ENCODE results near the gene BMF. TPM values are rescaled to one million over a fixed set of nuclear protein-coding genes. Genes with fewer than 3 reads are reported as not detected.

BMF gene
- total RNA-seq, 3 donors from 2014 or later: 8.2 to 24.4 (median 9.3) TPM

DNA sequence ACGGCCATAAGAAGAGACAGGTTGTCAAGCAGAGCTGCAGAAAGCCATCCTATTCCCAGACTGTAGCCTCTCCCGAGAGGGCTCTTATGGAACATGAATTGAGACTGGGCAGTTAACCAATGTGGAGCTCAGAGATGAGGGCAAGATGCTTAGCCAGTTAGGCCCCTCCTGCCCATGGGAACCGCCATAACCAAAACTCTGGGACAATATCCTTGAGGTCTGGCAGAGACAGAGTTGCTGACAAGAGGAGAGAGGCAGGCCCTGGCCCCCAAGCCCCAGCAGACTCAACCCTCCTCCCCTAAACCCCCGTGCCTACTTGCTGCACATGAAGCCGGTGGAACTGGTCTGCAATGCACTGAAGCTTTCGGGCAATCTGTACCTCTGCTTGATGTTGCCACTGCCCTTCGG lies 4.8 kb downstream of the BMF start:
- Histone ChIP-seq H3K27me3 (no peaks in the 10 kb centered on the region), H3K27ac (peak overlapping the region; percentile 91 to 96), H3K4me1 (peaks cover 25 to 56% of the 10 kb centered on the region in 2 donors), H3K36me3 (no peaks in the 10 kb centered on the region), H3K4me3 (peak overlapping the region in 2 of 3 donors; percentile 12 to 43), H3K9me3 (no peaks in the 10 kb centered on the region)
- TF ChIP-seq POLR2A (IDR thresholded peaks at IDR 0.05): no peak
- TF ChIP-seq CTCF (IDR thresholded peaks at IDR 0.05): no peak
- TF ChIP-seq POLR2AphosphoS5 (IDR thresholded peaks at IDR 0.05): no peak
- intact Hi-C loops (cut with DNase I; ENCODE audit: low total_unique reads): loop anchor here (10.0 kb wide), 1 partner anchor 49 kb away; no protein-coding TSS in a partner anchor
- DNase-seq (ENCODE audit: low spot score in 2 of 2): no peak

- Histone ChIP-seq H3K4me3 (peak overlapping the region in 2 of 3 donors; percentile 8 to 43), H3K36me3 (no peaks in the 10 kb centered on the region), H3K9me3 (no peaks in the 10 kb centered on the region), H3K27me3 (no peaks in the 10 kb centered on the region), H3K4me1 (peaks cover 29 to 62% of the 10 kb centered on the region in 2 donors), H3K27ac (peak overlapping the region; percentile 91 to 96)
- peak; percentile 89 to 91 (median 89) for TF ChIP-seq POLR2AphosphoS5 (IDR thresholded peaks at IDR 0.05)
- TF ChIP-seq POLR2A (IDR thresholded peaks at IDR 0.05): no peak
- peak; percentile 95 to 96 for DNase-seq (ENCODE audit: low spot score in 2 of 2)
- intact Hi-C loops (cut with DNase I; ENCODE audit: low total_unique reads): loop anchor here (10.0 kb wide), 1 partner anchor 48 kb away; no protein-coding TSS in a partner anchor
Observed at GRCh38 chr15:40102897-40103858, 5.5 kb downstream of the BMF start.

- no peak for DNase-seq (ENCODE audit: low spot score in 2 of 2)
- peaks cover 34 to 51% of the 10 kb centered on the region in 2 donors for H3K4me1 ChIP-seq
- no peaks in the 10 kb centered on the region for H3K9me3 ChIP-seq
- no peaks in the 10 kb centered on the region for H3K36me3 ChIP-seq
- H3K27me3 ChIP-seq: no peaks in the 10 kb centered on the region
- TF ChIP-seq CTCF (IDR thresholded peaks at IDR 0.05) (no peak), POLR2AphosphoS5 (IDR thresholded peaks at IDR 0.05) (no peak), POLR2A (IDR thresholded peaks at IDR 0.05) (no peak)
- H3K27ac ChIP-seq: peak overlapping the region; percentile 91 to 96
- intact Hi-C loops (cut with DNase I; ENCODE audit: low total_unique reads): loop anchor here (10.0 kb wide), 1 partner anchor 46 kb away; no protein-coding TSS in a partner anchor
- H3K4me3 ChIP-seq: no peak overlapping the region
Observed at GRCh38 chr15:40100947-40101905, 7.5 kb downstream of the BMF start.

DNA sequence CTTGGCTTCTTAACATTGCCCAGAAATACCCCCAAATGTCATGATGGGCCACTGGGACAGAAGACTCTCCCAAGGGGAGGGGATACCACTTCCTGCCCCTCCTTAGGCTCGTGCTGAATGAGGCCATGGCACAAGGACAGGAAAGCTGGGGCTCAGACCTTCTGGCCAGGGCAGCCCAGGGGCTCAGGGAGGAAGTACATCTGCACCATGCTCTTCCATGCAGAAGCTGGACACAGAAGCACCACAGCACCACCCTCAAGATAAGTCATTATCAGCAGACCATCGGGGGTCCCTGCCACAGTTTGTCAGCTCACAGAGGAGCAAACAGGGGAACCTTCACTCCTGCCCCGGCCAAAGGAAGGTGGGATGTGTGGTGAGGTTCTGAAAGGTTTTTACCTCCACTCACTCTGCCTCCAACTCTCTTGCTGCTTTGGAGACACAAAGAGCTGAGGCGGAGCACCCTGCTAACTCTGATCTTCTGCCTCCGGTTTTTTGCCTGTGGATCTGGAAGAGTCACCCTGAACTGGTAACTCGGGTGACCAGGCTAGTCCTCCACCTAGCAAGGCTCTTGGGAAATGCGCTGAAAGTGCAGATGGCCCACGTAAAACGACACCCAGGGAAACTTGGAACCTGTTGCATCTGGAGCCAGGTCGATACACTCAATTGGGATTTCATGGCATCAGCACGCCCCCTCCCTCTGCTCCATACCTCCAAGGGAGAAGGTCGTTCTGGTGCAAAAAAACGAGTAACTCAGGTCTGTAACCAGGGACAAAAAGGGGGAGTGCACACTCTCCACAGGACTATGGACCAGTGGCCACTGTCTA lies 8.3 kb downstream of the BMF start:
- Histone ChIP-seq H3K27ac (peak overlapping the region; percentile 91 to 96), H3K4me1 (peaks cover 34 to 42% of the 10 kb centered on the region in 2 donors), H3K27me3 (no peaks in the 10 kb centered on the region), H3K9me3 (no peaks in the 10 kb centered on the region), H3K36me3 (no peaks in the 10 kb centered on the region), H3K4me3 (no peak overlapping the region)
- no peak for DNase-seq (ENCODE audit: low spot score in 2 of 2)
- intact Hi-C loops (cut with DNase I; ENCODE audit: low total_unique reads): loop anchor here (10.0 kb wide), 1 partner anchor 46 kb away; no protein-coding TSS in a partner anchor
- no peak for TF ChIP-seq POLR2AphosphoS5 (IDR thresholded peaks at IDR 0.05)
- no peak for TF ChIP-seq POLR2A (IDR thresholded peaks at IDR 0.05)
- TF ChIP-seq CTCF (IDR thresholded peaks at IDR 0.05): no peak

Data from breast epithelium (tissue), 4 donors.